NCI-H2196 treated with DMSO at 0.1 percent for 48 hours (cell line): ENCODE measurements around the gene ALPI.
"Not testable (repeated sequence)": the region's sequence is repeated elsewhere in the genome, so short reads cannot be mapped to it uniquely, and the experiment has no call there.

Experiments used
- DNase-seq: peaks from one replicate; lab custom pipeline; 2025; ENCODE audit not compliant: unreplicated experiment; lab: John Stamatoyannopoulos, UW

The ALPI gene

GRCh38 chr2:232420463-232421188 lies 35.3 kb upstream of the ALPI start:
- no peak for DNase-seq

- no peak for DNase-seq
These were observed 34.7 kb upstream of the ALPI start for GRCh38 chr2:232421189-232421785.

- no peak for DNase-seq
These were observed 33.9 kb upstream of the ALPI start for GRCh38 chr2:232422051-232422450.

GRCh38 chr2:232422996-232423395 lies 33.0 kb upstream of the ALPI start:
- DNase-seq, result not testable (repeated sequence)

- not testable (repeated sequence) for DNase-seq
These were observed 32.5 kb upstream of the ALPI start for GRCh38 chr2:232423407-232423806.

- DNase-seq, result no peak
These were observed 24.0 kb upstream of the ALPI start for GRCh38 chr2:232431705-232432590.

GRCh38 chr2:232432598-232433184 lies 23.3 kb upstream of the ALPI start:
- DNase-seq, result no peak

GRCh38 chr2:232433622-232434021 lies 22.3 kb upstream of the ALPI start:
- not testable (repeated sequence) for DNase-seq

- DNase-seq, result no peak
These were observed 21.9 kb upstream of the ALPI start for GRCh38 chr2:232434091-232434490.

GRCh38 chr2:232434563-232435374 lies 21.2 kb upstream of the ALPI start:
- no peak for DNase-seq

- no peak for DNase-seq
These were observed 20.6 kb upstream of the ALPI start for GRCh38 chr2:232435375-232435648.

- no peak for DNase-seq
These were observed 20.1 kb upstream of the ALPI start for GRCh38 chr2:232435805-232436204.

- no peak for DNase-seq
These were observed 19.4 kb upstream of the ALPI start for GRCh38 chr2:232436381-232437194.

GRCh38 chr2:232437195-232437571 lies 18.8 kb upstream of the ALPI start:
- no peak for DNase-seq

GRCh38 chr2:232438091-232438490 lies 17.9 kb upstream of the ALPI start:
- DNase-seq, result no peak

- DNase-seq, result no peak
These were observed 16.8 kb upstream of the ALPI start for GRCh38 chr2:232438951-232439757.

GRCh38 chr2:232439758-232440135 lies 16.2 kb upstream of the ALPI start:
- DNase-seq, result no peak

GRCh38 chr2:232440220-232441018 lies 15.5 kb upstream of the ALPI start:
- peak; percentile 48 for DNase-seq
